AG08395 (cell line): ENCODE data around the gene SCN3A.

Experiments
- DNase-seq: peaks from one replicate; pipeline ENCODE4 v3.0.0; 2012; ENCODE audit warnings: mixed read lengths, low spot score

SCN3A gene

GRCh38 chr2:165112133-165112573 is 91.7 kb downstream of the SCN3A start:
- DNase-seq = no peak

GRCh38 chr2:165110394-165110793 is 93.5 kb downstream of the SCN3A start:
- no peak for DNase-seq

GRCh38 chr2:165109915-165110314 is 93.9 kb downstream of the SCN3A start:
- no peak for DNase-seq

- DNase-seq = no peak
Observed at GRCh38 chr2:165105926-165106325, 97.9 kb downstream of the SCN3A start.

GRCh38 chr2:165087933-165088901 is 115.6 kb downstream of the SCN3A start:
- DNase-seq = no peak

- DNase-seq = no peak
Observed at GRCh38 chr2:165086337-165086736, 117.5 kb downstream of the SCN3A start.

- no peak for DNase-seq
Observed at GRCh38 chr2:165083326-165083725, 120.5 kb downstream of the SCN3A start.

GRCh38 chr2:165082479-165082878 is 121.4 kb downstream of the SCN3A start:
- DNase-seq = no peak

- no peak for DNase-seq
Observed at GRCh38 chr2:165081276-165081675, 122.6 kb downstream of the SCN3A start.

GRCh38 chr2:165079432-165079831 is 124.4 kb downstream of the SCN3A start:
- DNase-seq = no peak

GRCh38 chr2:165078913-165079312 is 124.9 kb downstream of the SCN3A start:
- DNase-seq = no peak

- DNase-seq = no peak
Observed at GRCh38 chr2:165074884-165075283, 129.0 kb downstream of the SCN3A start.

GRCh38 chr2:165074323-165074722 is 129.5 kb downstream of the SCN3A start:
- DNase-seq = no peak

GRCh38 chr2:165070076-165070475 is 133.8 kb downstream of the SCN3A start:
- DNase-seq = no peak

- DNase-seq = no peak
Observed at GRCh38 chr2:165069151-165069550, 134.7 kb downstream of the SCN3A start.

- no peak for DNase-seq
Observed at GRCh38 chr2:165068487-165068757, 135.4 kb downstream of the SCN3A start.

GRCh38 chr2:165067643-165068486 is 136.0 kb downstream of the SCN3A start:
- peak; percentile 21 for DNase-seq

GRCh38 chr2:165064743-165065142 is 139.1 kb downstream of the SCN3A start:
- no peak for DNase-seq

- DNase-seq = no peak
Observed at GRCh38 chr2:165060411-165060810, 143.4 kb downstream of the SCN3A start.

GRCh38 chr2:165058476-165059265 is 145.2 kb downstream of the SCN3A start:
- DNase-seq = no peak

- no peak for DNase-seq
Observed at GRCh38 chr2:165057931-165058330, 145.9 kb downstream of the SCN3A start.

GRCh38 chr2:165057308-165057707 is 146.5 kb downstream of the SCN3A start:
- DNase-seq = no peak
